SU-DHL-6 (cell line): Measurements from ENCODE around the gene CDCA3.

Source experiments
- EZH2phosphoT487 ChIP-seq: fragments of 200-600 bp; sonication (generic), shearing (Covaris generic); conservative IDR thresholded peaks from 2 replicates; pipeline ENCODE4 v1.6.1; 2018; ENCODE audit warnings: mild to moderate bottlenecking, antibody characterized with exemption, low read length, moderate library complexity, mixed read lengths
- TF ChIP-seq, protein P1 (sequence below): fragments of 200-600 bp; sonication (generic); IDR thresholded peaks from one replicate; pipeline ENCODE4 v1.5.1; 2017; ENCODE audit warnings: antibody characterized with exemption, mild to moderate bottlenecking, low read length, moderate library complexity; ENCODE audit not compliant: insufficient read depth, poor library complexity, severe bottlenecking

- TF ChIP-seq, protein P1, sequence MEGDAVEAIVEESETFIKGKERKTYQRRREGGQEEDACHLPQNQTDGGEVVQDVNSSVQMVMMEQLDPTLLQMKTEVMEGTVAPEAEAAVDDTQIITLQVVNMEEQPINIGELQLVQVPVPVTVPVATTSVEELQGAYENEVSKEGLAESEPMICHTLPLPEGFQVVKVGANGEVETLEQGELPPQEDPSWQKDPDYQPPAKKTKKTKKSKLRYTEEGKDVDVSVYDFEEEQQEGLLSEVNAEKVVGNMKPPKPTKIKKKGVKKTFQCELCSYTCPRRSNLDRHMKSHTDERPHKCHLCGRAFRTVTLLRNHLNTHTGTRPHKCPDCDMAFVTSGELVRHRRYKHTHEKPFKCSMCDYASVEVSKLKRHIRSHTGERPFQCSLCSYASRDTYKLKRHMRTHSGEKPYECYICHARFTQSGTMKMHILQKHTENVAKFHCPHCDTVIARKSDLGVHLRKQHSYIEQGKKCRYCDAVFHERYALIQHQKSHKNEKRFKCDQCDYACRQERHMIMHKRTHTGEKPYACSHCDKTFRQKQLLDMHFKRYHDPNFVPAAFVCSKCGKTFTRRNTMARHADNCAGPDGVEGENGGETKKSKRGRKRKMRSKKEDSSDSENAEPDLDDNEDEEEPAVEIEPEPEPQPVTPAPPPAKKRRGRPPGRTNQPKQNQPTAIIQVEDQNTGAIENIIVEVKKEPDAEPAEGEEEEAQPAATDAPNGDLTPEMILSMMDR: no peak
- no peak for TF ChIP-seq EZH2phosphoT487
Observed at GRCh38 chr12:6899427-6899826, 48.3 kb upstream of the CDCA3 start.
